Chondrocyte (in vitro differentiated cells): ENCODE data around the gene MRTFA. TPM values are rescaled to one million over a fixed set of nuclear protein-coding genes. Genes with fewer than 3 reads are reported as not detected.
A peak's percentile ranks its signal among the peaks of the same experiment; 100 is the strongest.

Experiments
- DNase-seq: peaks from one replicate; pipeline ENCODE4 v3.0.0; 2021; ENCODE audit warnings: mixed read lengths, low spot score
- H3K27ac Mint-ChIP-seq: one replicate; pipeline ENCODE4 v1.8.0; 2021; ENCODE audit warnings: mild to moderate bottlenecking, moderate library complexity, mixed read lengths; ENCODE audit not compliant: unreplicated experiment
- H3K27me3 Mint-ChIP-seq: 2 replicates; pipeline ENCODE4 v1.8.0; 2021; ENCODE audit warnings: low read depth, mixed read lengths
- H3K36me3 Mint-ChIP-seq: 2 replicates; pipeline ENCODE4 v1.8.0; 2021; ENCODE audit warnings: low read depth, mixed read lengths
- H3K4me1 Mint-ChIP-seq: 2 replicates; pipeline ENCODE4 v1.8.0; 2021; ENCODE audit warnings: low read depth, mild to moderate bottlenecking, mixed read lengths
- H3K4me3 Mint-ChIP-seq: one replicate; pipeline ENCODE4 v1.8.0; 2021; ENCODE audit warnings: mild to moderate bottlenecking, moderate library complexity, mixed read lengths; ENCODE audit not compliant: unreplicated experiment
- H3K9me3 Mint-ChIP-seq: 2 replicates; pipeline ENCODE4 v1.8.0; 2021; ENCODE audit warnings: low read depth, mixed read lengths
- CTCF ChIP-seq: fragments of 200-600 bp; sonication (generic); IDR thresholded peaks from 2 replicates; pipeline ENCODE4 v1.5.0; 2021; ENCODE audit warnings: antibody characterized with exemption, mild to moderate bottlenecking, moderate library complexity
- total RNA-seq: library from RNA; stranded (reverse); gene quantifications from 3 replicates; pipeline ENCODE4 v1.2.1, GENCODE V29; 2021

The MRTFA gene
- total RNA-seq, 1 donor from 2014 or later = 69.8 TPM

- Mint-ChIP-seq H3K27me3 (no peaks in the 10 kb centered on the region), H3K4me3 (no peak overlapping the region), H3K4me1 (no peaks in the 10 kb centered on the region), H3K9me3 (no peaks in the 10 kb centered on the region), H3K27ac (peak overlapping the region; percentile 32), H3K36me3 (peaks cover 16% of the 10 kb centered on the region)
- TF ChIP-seq CTCF = no peak
- no peak for DNase-seq
These were observed 226.9 kb downstream of the MRTFA start for GRCh38 chr22:40409613-40410113.

GRCh38 chr22:40408718-40409612 lies 227.6 kb downstream of the MRTFA start:
- no peak overlapping the region for H3K4me3 Mint-ChIP-seq
- peaks cover 19% of the 10 kb centered on the region for H3K36me3 Mint-ChIP-seq
- H3K4me1 Mint-ChIP-seq = no peaks in the 10 kb centered on the region
- H3K27ac Mint-ChIP-seq = no peak overlapping the region
- no peaks in the 10 kb centered on the region for H3K27me3 Mint-ChIP-seq
- TF ChIP-seq CTCF = no peak
- no peaks in the 10 kb centered on the region for H3K9me3 Mint-ChIP-seq
- DNase-seq = no peak

- Mint-ChIP-seq H3K36me3 (peaks cover 25% of the 10 kb centered on the region), H3K4me3 (no peak overlapping the region), H3K4me1 (no peaks in the 10 kb centered on the region), H3K9me3 (no peaks in the 10 kb centered on the region), H3K27me3 (no peaks in the 10 kb centered on the region), H3K27ac (no peak overlapping the region)
- no peak for DNase-seq
- TF ChIP-seq CTCF = no peak
These were observed 228.4 kb downstream of the MRTFA start for GRCh38 chr22:40407831-40408717.

- TF ChIP-seq CTCF = no peak
- no peaks in the 10 kb centered on the region for H3K4me1 Mint-ChIP-seq
- no peak for DNase-seq
- peak overlapping the region; percentile 54 for H3K27ac Mint-ChIP-seq
- no peaks in the 10 kb centered on the region for H3K9me3 Mint-ChIP-seq
- H3K4me3 Mint-ChIP-seq = no peak overlapping the region
- peaks cover 23% of the 10 kb centered on the region for H3K36me3 Mint-ChIP-seq
- H3K27me3 Mint-ChIP-seq = no peaks in the 10 kb centered on the region
These were observed 229.3 kb downstream of the MRTFA start for GRCh38 chr22:40407021-40407761.
